ENCODE results near the gene RASGRF1.

- TF ChIP-seq CTCF (IDR thresholded peaks at IDR 0.05) (no peak), EZH2 (IDR thresholded peaks at IDR 0.05; ENCODE audit: borderline replicate concordance, insufficient read depth, low read depth, low read length, poor library complexity, severe bottlenecking) (no peak)
Measured at GRCh38 chr15:79122391-79122790, 31.8 kb upstream of the RASGRF1 start.

Data from B cell (primary cell).